Measurements from ENCODE around the gene IMPACT. TPM values are rescaled to one million over a fixed set of nuclear protein-coding genes. Genes with fewer than 3 reads are reported as not detected.

The IMPACT gene
- total and polyA plus RNA-seq, 2 of the 8 experiments (the other 6 are each of a cell fraction or from before 2014, with no cell fraction given), result 31.1 to 44.6 TPM

DNA sequence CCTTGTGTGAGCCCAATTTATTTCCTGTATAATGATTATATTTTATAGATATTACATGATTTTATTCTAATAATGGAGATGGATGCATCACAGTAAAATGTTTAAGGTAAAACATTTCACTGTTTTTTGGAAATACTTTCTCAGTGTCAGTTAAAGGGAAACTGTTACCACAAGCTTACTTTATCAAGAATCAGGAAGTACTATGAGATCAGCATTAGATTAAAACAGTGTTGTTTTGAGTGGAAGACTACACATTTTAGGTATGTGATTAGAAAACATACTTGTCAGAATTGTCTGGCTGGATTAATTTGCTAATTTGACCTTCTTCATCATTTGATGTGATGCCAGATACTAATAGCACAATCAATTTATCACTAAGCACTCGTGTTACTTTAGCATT is 33.9 kb downstream of the IMPACT start, which contains the start of gene HRH4:
TSS of gene HRH4 (plus strand) at position 250 of the 400 bp plus-strand sequence. CDS start at position 342, 92 bp downstream.
- H2BK15ac ChIP-seq (ENCODE audit: low read length), result no peak within 1 kb of the TSS
- no peak within 1 kb of the TSS for H3K4me2 ChIP-seq (ENCODE audit: insufficient read depth in 1 of 2, low read depth in 2 of 2, low read length in 2 of 2)
- no peak within 1 kb of the TSS for H3K56ac ChIP-seq (replicated peaks; ENCODE audit: insufficient read length, low read depth, low read length)
- no peaks in the 10 kb centered on the region for H3K23me2 ChIP-seq (ENCODE audit: low read depth, low read length)
- no peak within 1 kb of the TSS for H4K8ac ChIP-seq (ENCODE audit: extremely low read depth, insufficient read depth, low read length)
- no peak within 1 kb of the TSS for H3K18ac ChIP-seq (ENCODE audit: extremely low read depth, low read length)
- H2BK12ac ChIP-seq (ENCODE audit: low read depth, low read length), result no peak within 1 kb of the TSS
- no peak within 1 kb of the TSS for H3K9ac ChIP-seq (replicated peaks in 1 of 4; ENCODE audit: extremely low read depth in 1 of 4, low read depth in 3 of 4, low read length in 3 of 4)
- no peak within 1 kb of the TSS for H3K4me3 ChIP-seq (ENCODE audit: extremely low read depth in 1 of 4, insufficient read depth in 2 of 4, low read depth in 3 of 4, low read length in 4 of 4)
- H2AK5ac ChIP-seq (ENCODE audit: low read depth, low read length), result no peak within 1 kb of the TSS
- H3K36me3 ChIP-seq (ENCODE audit: control insufficient read depth in 2 of 4, insufficient read depth in 4 of 4, low read length in 3 of 4), result no peaks in the 10 kb centered on the region
- H3K4me1 ChIP-seq (replicated peaks in 1 of 4; ENCODE audit: control insufficient read depth in 3 of 4, insufficient read depth in 4 of 4, low read length in 3 of 4), result 0 out of 7 replicates have a peak, but pooled peaks cover 0 to 3% (median 0%) of the 10 kb centered on the region in 4 experiments
- no peaks in the 10 kb centered on the region for H4K20me1 ChIP-seq (replicated peaks in 1 of 2; ENCODE audit: control insufficient read depth in 1 of 2, insufficient read depth in 2 of 2, low read length in 2 of 2)
- no peak within 1 kb of the TSS for H3K14ac ChIP-seq (ENCODE audit: insufficient read length)
- H2BK5ac ChIP-seq (ENCODE audit: low read depth, low read length), result no peak within 1 kb of the TSS
- H2BK20ac ChIP-seq (ENCODE audit: low read length), result no peak within 1 kb of the TSS
- H3K4ac ChIP-seq (replicated peaks; ENCODE audit: insufficient read length, low read depth, low read length), result no peak within 1 kb of the TSS
- ChIA-PET POLR2A (ENCODE audit: partially characterized antibody) (interaction anchor here (1.1 kb wide), 1 partner anchor 11 kb away, joined by 4 read pairs; no protein-coding TSS in a partner anchor), CTCF (ENCODE audit: partially characterized antibody) (interaction anchor here (0.8 to 6.0 kb wide), 5 partner anchors 13 to 101 kb away, joined by 3 to 42 read pairs (median 3); no protein-coding TSS in a partner anchor)
- H4K5ac ChIP-seq (ENCODE audit: insufficient read length, low read depth, low read length), result no peak within 1 kb of the TSS
- H3K27ac ChIP-seq (ENCODE audit: low read depth, low read length), result no peak within 1 kb of the TSS
- H3K79me1 ChIP-seq (ENCODE audit: low read depth, low read length), result no peaks in the 10 kb centered on the region
- WGBS, 2 experiments (ENCODE audit: extremely low coverage in 1 of 2, insufficient coverage in 1 of 2, insufficient read length in 1 of 2, insufficient replicate concordance in 2 of 2, low coverage in 1 of 2, low lambda C conversion rate in 2 of 2, missing lambda C conversion rate in 1 of 2), result 88% methylated on average over 1 of the region's 1 CpG; no CpG with 5 or more reads in 1 of the 2 experiments
- no peaks in the 10 kb centered on the region for H3K27me3 ChIP-seq (replicated peaks in 1 of 4; ENCODE audit: control insufficient read depth in 3 of 4, extremely low read depth in 1 of 4, insufficient read depth in 3 of 4, low read length in 3 of 4)
- no peaks in the 10 kb centered on the region for H3K9me3 ChIP-seq (ENCODE audit: insufficient read depth in 2 of 2, low read depth in 1 of 2, low read length in 1 of 2)
- DNase-seq (ENCODE audit: low read depth in 1 of 2, low spot score in 2 of 2), result no peak
- H4K91ac ChIP-seq (replicated peaks; ENCODE audit: insufficient read length, low read length), result no peak within 1 kb of the TSS
- no peak for FAIRE-seq
- no peak within 1 kb of the TSS for H2AFZ ChIP-seq (ENCODE audit: low read length)
- H3K79me2 ChIP-seq (ENCODE audit: control insufficient read depth in 1 of 2, insufficient read depth in 2 of 2, low read length in 2 of 2), result no peaks in the 10 kb centered on the region
- H3K23ac ChIP-seq (ENCODE audit: insufficient read length), result no peak within 1 kb of the TSS
- no peak within 1 kb of the TSS for H2BK120ac ChIP-seq (replicated peaks; ENCODE audit: low read depth, low read length)
- no peak for TF ChIP-seq TAF1 (IDR thresholded peaks at IDR 0.05; ENCODE audit: low read depth, low read length)
- TF ChIP-seq SRF (IDR thresholded peaks at IDR 0.05; ENCODE audit: low read depth, low read length), result no peak
- no peak for TF ChIP-seq SUZ12 (IDR thresholded peaks at IDR 0.05; ENCODE audit: low read length)
- no peak for TF ChIP-seq KDM5A (IDR thresholded peaks at IDR 0.05; ENCODE audit: low read length)
- TF ChIP-seq SIX5 (IDR thresholded peaks at IDR 0.05; ENCODE audit: low read depth, low read length), result no peak
- no peak for TF ChIP-seq CEBPB (IDR thresholded peaks at IDR 0.05; ENCODE audit: low read depth, low read length)
- no peak for TF ChIP-seq SIN3A (conservative IDR thresholded peaks at IDR 0.05 in 1 of 2, IDR thresholded peaks at IDR 0.05 in 1 of 2; ENCODE audit: low read depth in 1 of 2, low read length in 2 of 2)
- TF ChIP-seq JUN (IDR thresholded peaks at IDR 0.05; ENCODE audit: low read depth, low read length), result no peak
- no peak for TF ChIP-seq CHD2 (IDR thresholded peaks at IDR 0.05; ENCODE audit: low read length)
- TF ChIP-seq EZH2 (IDR thresholded peaks at IDR 0.05; ENCODE audit: low read depth, low read length, severe bottlenecking), result no peak
- no peak for TF ChIP-seq POLR2AphosphoS5 (IDR thresholded peaks at IDR 0.05; ENCODE audit: low read depth, low read length)
- no peak for TF ChIP-seq RNF2 (IDR thresholded peaks at IDR 0.05; ENCODE audit: borderline replicate concordance, low read depth, low read length, missing control alignments, poor library complexity, severe bottlenecking)
- TF ChIP-seq SP4 (IDR thresholded peaks at IDR 0.05; ENCODE audit: low read length), result no peak

Measured in H1 (cell line).